Glomerular visceral epithelial cell (primary cell): ENCODE data around the gene RBM5.
A peak's percentile ranks its signal among the peaks of the same experiment; 100 is the strongest.

Experiments used
- DNase-seq: peaks from one replicate; pipeline ENCODE4 v3.0.0-alpha.2; 2016; ENCODE audit errors: extremely low spot score

RBM5 gene

GRCh38 chr3:50160561-50160983, 71.9 kb downstream of the RBM5 start:
- DNase-seq: no peak

- no peak for DNase-seq
Measured at GRCh38 chr3:50161320-50161719, 72.6 kb downstream of the RBM5 start.

GRCh38 chr3:50162034-50162883, 73.5 kb downstream of the RBM5 start:
- DNase-seq: no peak

- peak; percentile 94 for DNase-seq
Measured at GRCh38 chr3:50163572-50164455, 75.1 kb downstream of the RBM5 start.

GRCh38 chr3:50164481-50164880, 75.8 kb downstream of the RBM5 start:
- DNase-seq: no peak

GRCh38 chr3:50164984-50165909, 76.5 kb downstream of the RBM5 start:
- peak; percentile 61 for DNase-seq

GRCh38 chr3:50165910-50166538, 77.3 kb downstream of the RBM5 start:
- DNase-seq: peak; percentile 34

- peak; percentile 86 for DNase-seq
Measured at GRCh38 chr3:50166620-50167019, 77.9 kb downstream of the RBM5 start.

- peak; percentile 94 for DNase-seq
Measured at GRCh38 chr3:50167069-50167840, 78.5 kb downstream of the RBM5 start.

- DNase-seq: no peak
Measured at GRCh38 chr3:50167841-50168209, 79.1 kb downstream of the RBM5 start.

- DNase-seq: peak; percentile 71
Measured at GRCh38 chr3:50168388-50168787, 79.7 kb downstream of the RBM5 start.
